ENCODE data around the gene KLHL3. TPM values are rescaled to one million over a fixed set of nuclear protein-coding genes. Genes with fewer than 3 reads are reported as not detected.

Gene KLHL3
- total RNA-seq, 3 donors from 2014 or later, result 4.2 to 6.7 (median 5.4) TPM

DNA sequence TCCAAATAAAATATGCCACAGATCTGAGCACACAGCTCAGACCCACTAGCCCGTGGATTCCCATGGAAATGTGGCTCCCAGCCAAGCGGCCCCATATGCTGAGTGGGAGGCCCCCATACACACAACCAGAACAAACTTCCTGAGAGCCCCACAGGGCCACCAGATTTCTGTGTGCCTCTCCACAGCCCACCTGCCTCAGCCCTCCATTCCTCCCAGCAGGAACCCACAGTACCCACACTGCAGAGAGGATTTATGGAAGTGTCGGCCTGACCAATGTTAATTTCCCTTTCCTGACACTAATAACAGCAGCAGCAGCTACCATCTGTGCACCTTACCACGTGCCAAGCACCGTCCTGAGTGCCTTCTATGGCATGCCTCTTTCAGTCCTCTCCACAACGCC, 137.5 kb downstream of the KLHL3 start:
- ATAC-seq (no peak), DNase-seq (no peak)
- intact Hi-C loops (cut with DNase I, micrococcal nuclease), result no loop called here
- no peak for TF ChIP-seq CTCF (IDR thresholded peaks at IDR 0.05)
- Histone ChIP-seq H3K4me1 (ENCODE audit: low read depth) (no peaks in the 10 kb centered on the region), H3K9me3 (no peaks in the 10 kb centered on the region), H3K36me3 (ENCODE audit: low read depth) (no peaks in the 10 kb centered on the region), H3K4me3 (no peak overlapping the region)

GRCh38 chr5:137596941-137597340, 138.9 kb downstream of the KLHL3 start:
- no peak overlapping the region for H3K4me3 ChIP-seq
- no peaks in the 10 kb centered on the region for H3K9me3 ChIP-seq
- no peaks in the 10 kb centered on the region for H3K36me3 ChIP-seq (ENCODE audit: low read depth)
- DNase-seq (no peak), ATAC-seq (no peak)
- intact Hi-C loops (cut with DNase I, micrococcal nuclease), result no loop called here
- no peaks in the 10 kb centered on the region for H3K4me1 ChIP-seq (ENCODE audit: low read depth)
- no peak for TF ChIP-seq CTCF (IDR thresholded peaks at IDR 0.05)

DNA sequence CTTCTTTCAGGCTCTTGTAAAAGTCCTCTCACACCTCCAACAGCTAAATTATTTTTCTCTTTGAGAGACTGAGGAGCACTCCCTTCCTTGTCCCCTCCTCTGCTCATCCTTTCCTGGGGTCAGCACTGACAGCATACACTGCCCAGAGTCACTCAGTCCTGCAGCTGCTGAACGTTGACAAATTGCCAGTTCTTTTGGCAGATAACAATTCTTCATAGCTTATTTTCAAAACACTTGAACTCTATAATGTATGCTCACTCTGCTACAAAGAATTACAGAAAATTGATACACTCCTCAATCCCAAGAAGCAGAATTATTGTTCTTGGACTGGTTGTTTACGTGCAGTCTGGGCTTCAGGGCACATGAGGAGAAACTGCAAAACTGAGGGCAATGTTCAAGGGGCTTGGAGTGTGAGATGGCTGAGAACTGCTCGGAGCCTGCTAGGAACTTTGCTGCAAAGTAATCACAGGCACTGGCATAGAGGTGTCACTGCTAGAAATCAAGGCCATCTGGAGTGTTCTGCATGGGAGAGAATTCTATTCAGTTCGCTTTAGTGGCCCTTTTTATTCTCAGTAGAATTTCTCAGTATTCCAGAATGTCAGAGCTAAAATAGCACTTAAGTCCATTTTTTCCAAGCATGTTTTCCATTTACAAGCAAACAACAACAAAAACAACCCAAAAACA, 140.4 kb downstream of the KLHL3 start:
- H3K4me3 ChIP-seq, result no peak overlapping the region
- H3K36me3 ChIP-seq (ENCODE audit: low read depth), result no peaks in the 10 kb centered on the region
- intact Hi-C loops (cut with DNase I, micrococcal nuclease), result no loop called here
- TF ChIP-seq CTCF (IDR thresholded peaks at IDR 0.05), result no peak
- no peaks in the 10 kb centered on the region for H3K4me1 ChIP-seq (ENCODE audit: low read depth)
- no peak for ATAC-seq
- no peak for DNase-seq
- H3K9me3 ChIP-seq, result no peaks in the 10 kb centered on the region

DNA sequence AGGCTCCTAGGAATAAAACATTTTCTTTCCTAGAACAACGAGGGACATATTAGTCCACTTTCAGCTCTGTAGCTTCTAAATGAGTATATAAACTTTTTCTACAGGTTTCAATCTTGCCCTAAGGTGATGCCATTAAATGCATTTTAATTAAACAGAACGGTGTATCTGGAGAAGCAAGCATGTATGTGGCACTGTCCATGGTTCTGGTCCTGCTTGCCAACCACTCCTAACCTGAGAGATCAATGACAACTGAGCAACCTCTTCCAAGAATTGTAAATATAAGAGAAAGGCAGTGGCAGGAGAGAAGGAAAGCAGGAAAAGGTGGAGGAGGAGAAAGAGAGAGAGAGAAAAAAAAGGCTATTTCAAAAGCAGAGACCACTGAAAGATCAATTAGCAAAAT, 141.2 kb downstream of the KLHL3 start:
- Histone ChIP-seq H3K4me1 (ENCODE audit: low read depth) (no peaks in the 10 kb centered on the region), H3K4me3 (no peak overlapping the region), H3K36me3 (ENCODE audit: low read depth) (no peaks in the 10 kb centered on the region), H3K9me3 (no peaks in the 10 kb centered on the region)
- intact Hi-C loops (cut with DNase I, micrococcal nuclease), result no loop called here
- no peak for DNase-seq
- ATAC-seq, result no peak
- TF ChIP-seq CTCF (IDR thresholded peaks at IDR 0.05), result no peak

GRCh38 chr5:137592317-137592716, 143.6 kb downstream of the KLHL3 start:
- no peak for ATAC-seq
- Histone ChIP-seq H3K9me3 (no peaks in the 10 kb centered on the region), H3K4me3 (no peak overlapping the region), H3K4me1 (ENCODE audit: low read depth) (no peaks in the 10 kb centered on the region), H3K36me3 (ENCODE audit: low read depth) (no peaks in the 10 kb centered on the region)
- intact Hi-C loops (cut with DNase I, micrococcal nuclease), result no loop called here
- no peak for DNase-seq
- TF ChIP-seq CTCF (IDR thresholded peaks at IDR 0.05), result no peak

DNA sequence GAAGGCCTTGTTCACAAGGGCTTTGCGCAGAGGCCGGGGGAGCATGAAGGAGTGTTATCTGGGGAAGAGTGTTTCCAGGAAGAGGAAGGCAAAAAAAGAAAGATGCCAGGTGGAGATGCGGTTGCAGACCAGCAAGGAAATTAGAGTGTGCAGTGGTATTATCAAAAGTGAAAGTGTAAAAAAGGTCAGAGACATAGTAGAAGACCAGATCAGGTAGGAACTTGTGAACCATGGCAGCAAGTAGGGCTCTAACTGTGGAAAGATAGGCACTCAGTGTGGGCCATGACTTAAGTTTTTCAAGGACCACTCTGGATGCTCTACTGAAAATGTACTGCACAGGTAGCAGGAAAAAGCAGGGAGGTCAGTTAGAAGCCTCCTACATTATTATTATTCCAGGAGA, 146.7 kb downstream of the KLHL3 start:
- H3K4me3 ChIP-seq, result no peak overlapping the region
- no peak for DNase-seq
- no peak for ATAC-seq
- intact Hi-C loops (cut with DNase I, micrococcal nuclease), result no loop called here
- TF ChIP-seq CTCF (IDR thresholded peaks at IDR 0.05), result no peak
- no peaks in the 10 kb centered on the region for H3K36me3 ChIP-seq (ENCODE audit: low read depth)
- H3K4me1 ChIP-seq (ENCODE audit: low read depth), result no peaks in the 10 kb centered on the region
- no peaks in the 10 kb centered on the region for H3K9me3 ChIP-seq

All from mucosa of descending colon (tissue), 3 donors.